BJ (cell line): ENCODE measurements around the gene SLC39A3. TPM values are rescaled to one million over a fixed set of nuclear protein-coding genes. Genes with fewer than 3 reads are reported as not detected.

Source experiments
- CTCF ChIA-PET: fragments of 350-600 bp; formaldehyde crosslinking; extraction: SDS; loops from one replicate; lab custom pipeline; 2021; ENCODE audit warnings: antibody characterized with exemption, inconsistent platforms; lab: Yijun Ruan, JAX
- POLR2A ChIA-PET: fragments of 300-600 bp; sonication (Branson Sonifier 250); formaldehyde crosslinking; extraction: SDS; loops from one replicate; lab custom pipeline; 2021; ENCODE audit warnings: antibody characterized with exemption; lab: Charles Lee
- DNase-seq: peaks from one replicate; pipeline ENCODE4 v3.0.0-alpha.2; 2011; ENCODE audit warnings: low read depth
- H3K27me3 ChIP-seq: 2 replicates; pipeline ENCODE4 v1.6.0; 2011; ENCODE audit warnings: low read length; ENCODE audit not compliant: control insufficient read depth, insufficient read depth
- H3K36me3 ChIP-seq: 2 replicates; pipeline ENCODE4 v1.5.1; 2011; ENCODE audit warnings: low read length; ENCODE audit not compliant: control insufficient read depth, insufficient read depth
- H3K4me3 ChIP-seq: 2 replicates; pipeline ENCODE4 v1.5.1; 2011; ENCODE audit warnings: low read depth, mild to moderate bottlenecking, control low read depth, low read length
- polyA plus RNA-seq: library from polyadenylated mRNA; depleted of rRNA; stranded (reverse); fragments of >200 nt; gene quantifications from 2 replicates; pipeline ENCODE4 v1.2.3, GENCODE V29; 2011
- TF ChIP-seq, protein P1 (sequence below): IDR thresholded peaks from 2 replicates; pipeline ENCODE4 v1.5.1; 2011; ENCODE audit warnings: low read depth, mild to moderate bottlenecking, control low read depth, inconsistent platforms, low read length, moderate library complexity; ENCODE audit not compliant: insufficient read depth

SLC39A3 gene
- polyA plus RNA-seq, 1 experiment = 67.9 TPM

DNA sequence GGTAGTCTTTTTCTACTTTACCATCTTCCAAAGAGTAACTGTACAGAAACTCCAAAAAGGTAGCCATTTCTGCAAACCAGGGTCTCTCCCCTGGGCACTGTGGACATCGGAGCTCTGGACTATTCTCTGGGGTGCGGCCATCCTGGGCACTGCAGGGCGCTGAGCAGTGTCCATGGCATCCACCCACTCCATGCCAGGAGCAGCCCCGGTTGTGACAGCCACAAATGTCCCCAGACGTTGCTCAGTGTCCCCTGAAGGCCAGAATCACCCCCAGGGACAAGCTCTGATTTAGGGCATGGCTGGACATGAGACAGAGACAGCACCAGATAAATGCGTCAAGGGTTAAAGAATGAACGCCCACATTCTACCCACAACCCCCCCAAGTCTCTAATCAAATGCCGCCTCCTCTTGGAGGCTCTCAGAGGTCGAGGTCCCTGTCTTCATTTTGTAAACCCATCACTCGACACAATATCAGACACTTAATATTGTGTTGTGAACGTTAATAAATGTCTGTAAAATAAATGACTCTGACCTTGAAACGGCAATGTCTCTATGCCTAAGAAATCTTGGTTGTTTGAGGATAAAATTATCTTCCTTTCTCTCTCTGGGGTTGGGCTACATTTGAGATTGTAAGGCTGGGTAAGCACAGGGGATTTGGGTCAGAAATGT is 46.2 kb downstream of the SLC39A3 start:
- peaks cover 4% of the 10 kb centered on the region for H3K27me3 ChIP-seq
- no peak for DNase-seq
- no peak overlapping the region for H3K4me3 ChIP-seq
- H3K36me3 ChIP-seq = no peaks in the 10 kb centered on the region
- ChIA-PET CTCF (interaction anchor here (1.2 to 1.3 kb wide), 2 partner anchors 10 to 20 kb away, joined by 3 to 4 read pairs; no protein-coding TSS in a partner anchor), POLR2A (no interaction called here)
- TF ChIP-seq, protein P1, sequence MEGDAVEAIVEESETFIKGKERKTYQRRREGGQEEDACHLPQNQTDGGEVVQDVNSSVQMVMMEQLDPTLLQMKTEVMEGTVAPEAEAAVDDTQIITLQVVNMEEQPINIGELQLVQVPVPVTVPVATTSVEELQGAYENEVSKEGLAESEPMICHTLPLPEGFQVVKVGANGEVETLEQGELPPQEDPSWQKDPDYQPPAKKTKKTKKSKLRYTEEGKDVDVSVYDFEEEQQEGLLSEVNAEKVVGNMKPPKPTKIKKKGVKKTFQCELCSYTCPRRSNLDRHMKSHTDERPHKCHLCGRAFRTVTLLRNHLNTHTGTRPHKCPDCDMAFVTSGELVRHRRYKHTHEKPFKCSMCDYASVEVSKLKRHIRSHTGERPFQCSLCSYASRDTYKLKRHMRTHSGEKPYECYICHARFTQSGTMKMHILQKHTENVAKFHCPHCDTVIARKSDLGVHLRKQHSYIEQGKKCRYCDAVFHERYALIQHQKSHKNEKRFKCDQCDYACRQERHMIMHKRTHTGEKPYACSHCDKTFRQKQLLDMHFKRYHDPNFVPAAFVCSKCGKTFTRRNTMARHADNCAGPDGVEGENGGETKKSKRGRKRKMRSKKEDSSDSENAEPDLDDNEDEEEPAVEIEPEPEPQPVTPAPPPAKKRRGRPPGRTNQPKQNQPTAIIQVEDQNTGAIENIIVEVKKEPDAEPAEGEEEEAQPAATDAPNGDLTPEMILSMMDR = no peak

DNA sequence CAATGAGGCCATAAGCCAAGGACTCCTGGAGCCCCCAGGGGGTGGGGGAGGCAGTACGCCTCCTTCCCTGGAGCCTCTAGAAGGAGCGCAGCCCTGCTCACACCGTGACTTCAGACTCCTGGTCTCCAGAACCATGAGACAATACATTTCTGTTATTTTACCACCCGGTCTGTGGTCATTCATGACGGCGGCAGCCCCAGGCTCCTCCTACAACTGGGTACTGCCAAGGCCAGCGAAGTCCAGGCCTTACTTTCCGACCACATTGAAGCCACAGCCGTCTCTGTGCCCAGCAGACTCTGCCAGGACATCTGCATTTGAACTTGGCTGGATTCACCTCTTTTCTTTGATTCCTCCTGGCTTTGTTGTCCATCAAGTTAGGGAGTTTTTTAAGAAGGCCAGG is 47.9 kb downstream of the SLC39A3 start:
- H3K27me3 ChIP-seq = peaks cover 4% of the 10 kb centered on the region
- no peaks in the 10 kb centered on the region for H3K36me3 ChIP-seq
- DNase-seq = no peak
- ChIA-PET CTCF (no interaction called here), POLR2A (no interaction called here)
- no peak overlapping the region for H3K4me3 ChIP-seq
- TF ChIP-seq, protein P1 = no peak

DNA sequence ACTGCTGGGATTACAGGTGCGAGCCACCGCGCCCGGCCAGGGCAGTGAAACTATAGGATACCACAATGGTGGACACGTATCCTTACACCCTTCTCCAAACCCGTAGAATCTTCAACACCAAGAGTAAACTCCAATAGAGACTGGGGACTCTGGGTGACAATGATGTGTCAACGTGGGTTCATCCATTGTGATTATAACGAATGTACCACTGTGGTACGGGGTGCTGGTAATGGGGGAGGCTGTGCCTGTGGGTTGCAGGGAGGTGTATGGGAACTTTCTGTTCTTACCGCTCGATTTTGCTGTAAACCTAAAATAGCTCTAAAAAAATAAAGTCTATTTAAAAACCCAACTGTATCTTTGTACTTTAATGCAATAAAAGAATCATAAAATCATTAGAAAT is 49.0 kb downstream of the SLC39A3 start:
- TF ChIP-seq, protein P1 = no peak
- ChIA-PET POLR2A (no interaction called here), CTCF (interaction anchor here (0.6 kb wide), 1 partner anchor 80 kb away, joined by 3 read pairs; no protein-coding TSS in a partner anchor)
- Histone ChIP-seq H3K36me3 (no peaks in the 10 kb centered on the region), H3K4me3 (no peak overlapping the region), H3K27me3 (peaks cover 4% of the 10 kb centered on the region)
- DNase-seq = no peak

DNA sequence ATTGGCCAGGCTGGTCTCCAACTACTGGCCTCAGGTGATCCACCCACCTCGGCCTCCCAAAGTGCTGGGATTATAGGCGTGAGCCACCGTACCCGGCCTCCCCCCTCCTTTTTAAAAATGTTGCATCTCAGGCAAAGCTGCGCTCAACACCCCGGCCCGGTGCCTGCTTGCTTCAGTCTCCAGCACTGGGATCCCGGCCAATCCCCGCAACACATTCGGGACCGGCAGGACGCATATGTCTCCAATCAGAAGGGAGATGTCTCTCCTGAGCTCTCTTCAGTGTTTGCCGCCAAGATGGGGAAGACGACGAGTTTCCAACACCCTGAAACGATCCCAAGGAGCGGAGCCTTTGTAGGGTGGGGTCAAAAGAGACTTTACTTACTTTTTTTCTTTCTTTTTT is 53.5 kb downstream of the SLC39A3 start:
- POLR2A ChIA-PET = no interaction called here
- H3K36me3 ChIP-seq = no peaks in the 10 kb centered on the region
- no peak for DNase-seq
- H3K27me3 ChIP-seq = no peaks in the 10 kb centered on the region
- TF ChIP-seq, protein P1 = no peak
- no peak overlapping the region for H3K4me3 ChIP-seq
- CTCF ChIA-PET = no interaction called here

DNA sequence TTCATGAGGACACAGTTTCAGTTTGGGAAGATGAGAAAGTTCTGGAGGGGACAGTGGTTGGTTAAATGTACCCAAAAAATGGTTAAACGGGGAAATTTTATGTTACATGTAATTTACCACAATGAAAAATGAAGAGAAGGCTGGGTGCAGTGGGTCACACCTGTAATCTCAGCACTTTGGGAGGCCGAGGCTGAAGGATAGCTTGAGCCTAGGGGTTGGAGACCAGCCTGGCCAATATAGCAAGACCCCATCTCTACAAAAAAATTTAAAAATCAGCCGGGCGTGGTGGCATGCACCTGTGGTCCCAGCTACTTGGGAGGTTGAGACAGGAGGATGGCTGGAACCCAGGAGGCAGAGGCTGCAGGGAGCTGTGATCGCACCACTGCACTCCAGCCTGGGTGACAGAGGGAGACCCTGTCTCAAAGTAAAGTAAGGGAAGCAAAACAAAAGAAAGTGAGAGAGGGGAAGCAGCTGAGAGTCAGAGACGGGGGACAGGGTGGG is 54.6 kb downstream of the SLC39A3 start:
- Histone ChIP-seq H3K27me3 (no peaks in the 10 kb centered on the region), H3K4me3 (no peak overlapping the region), H3K36me3 (no peaks in the 10 kb centered on the region)
- no peak for DNase-seq
- CTCF ChIA-PET = interaction anchor here (1.3 kb wide), 1 partner anchor 14 kb away, joined by 5 read pairs; no protein-coding TSS in a partner anchor
- POLR2A ChIA-PET = no interaction called here
- TF ChIP-seq, protein P1 = no peak
